Kidney epithelial cell (primary cell): Measurements from ENCODE around the gene SF3B5. TPM values are rescaled to one million over a fixed set of nuclear protein-coding genes. Genes with fewer than 3 reads are reported as not detected.

Source experiments
- DNase-seq: peaks from one replicate; pipeline ENCODE4 v3.0.0-alpha.2; 2010; ENCODE audit warnings: low read depth
- H3K27me3 ChIP-seq: 2 replicates; pipeline ENCODE4 v1.6.0; 2011; ENCODE audit warnings: low read length; ENCODE audit not compliant: control insufficient read depth, insufficient read depth
- H3K36me3 ChIP-seq: 2 replicates; pipeline ENCODE4 v1.5.1; 2011; ENCODE audit warnings: low read length; ENCODE audit not compliant: control insufficient read depth, insufficient read depth
- H3K4me3 ChIP-seq: 2 replicates; pipeline ENCODE4 v1.5.1; 2011; ENCODE audit warnings: low read depth, mild to moderate bottlenecking, control low read depth, low read length
- CTCF ChIP-seq: IDR thresholded peaks from 2 replicates; pipeline ENCODE4 v1.5.1; 2011; ENCODE audit warnings: mild to moderate bottlenecking, moderate library complexity, low read length, control low read depth, inconsistent platforms; ENCODE audit not compliant: insufficient read depth, poor library complexity, severe bottlenecking
- total RNA-seq: library from RNA; depleted of rRNA; stranded (reverse); fragments of >200 nt; gene quantifications from 2 replicates; pipeline ENCODE4 v1.2.3, GENCODE V29; 2015

Gene SF3B5
- total RNA-seq, 1 donor from 2014 or later: 157 TPM

- Histone ChIP-seq H3K27me3 (peaks cover 19% of the 10 kb centered on the region), H3K4me3 (no peak overlapping the region), H3K36me3 (no peaks in the 10 kb centered on the region)
- DNase-seq: no peak
- no peak for TF ChIP-seq CTCF
These were observed 32.6 kb downstream of the SF3B5 start for GRCh38 chr6:144062786-144063185.

GRCh38 chr6:144059139-144059538 is 36.2 kb downstream of the SF3B5 start:
- no peaks in the 10 kb centered on the region for H3K36me3 ChIP-seq
- DNase-seq: no peak
- peaks cover 9% of the 10 kb centered on the region for H3K27me3 ChIP-seq
- no peak overlapping the region for H3K4me3 ChIP-seq
- TF ChIP-seq CTCF: no peak

- H3K27me3 ChIP-seq: no peaks in the 10 kb centered on the region
- DNase-seq: no peak
These were observed 40.0 kb downstream of the SF3B5 start for GRCh38 chr6:144055121-144055931.

GRCh38 chr6:144053601-144054000 is 41.8 kb downstream of the SF3B5 start:
- TF ChIP-seq CTCF: no peak
- H3K27me3 ChIP-seq: no peaks in the 10 kb centered on the region
- H3K4me3 ChIP-seq: no peak overlapping the region
- H3K36me3 ChIP-seq: no peaks in the 10 kb centered on the region
- DNase-seq: no peak

More at GRCh38 chr6:144055121-144055931, 40.0 kb downstream of the SF3B5 start:
- no peak overlapping the region for H3K4me3 ChIP-seq
- TF ChIP-seq CTCF: no peak
- H3K36me3 ChIP-seq: no peaks in the 10 kb centered on the region

GRCh38 chr6:144052488-144052887 is 42.9 kb downstream of the SF3B5 start:
- no peak for DNase-seq
- no peak overlapping the region for H3K4me3 ChIP-seq
- H3K36me3 ChIP-seq: no peaks in the 10 kb centered on the region
- no peaks in the 10 kb centered on the region for H3K27me3 ChIP-seq
- no peak for TF ChIP-seq CTCF

- DNase-seq: no peak
- Histone ChIP-seq H3K36me3 (no peaks in the 10 kb centered on the region), H3K27me3 (no peaks in the 10 kb centered on the region), H3K4me3 (no peak overlapping the region)
- TF ChIP-seq CTCF: no peak
These were observed 46.0 kb downstream of the SF3B5 start for GRCh38 chr6:144049386-144049785.
